ENCODE results near the gene ZNF606. TPM values are rescaled to one million over a fixed set of nuclear protein-coding genes. Genes with fewer than 3 reads are reported as not detected.

The ZNF606 gene
- total and polyA plus RNA-seq, 10 of the 15 experiments (the other 5 are each of a cell fraction or from before 2014, with no cell fraction given), result 2.2 to 10.6 (median 7.6) TPM

GRCh38 chr19:58021541-58022282, 19.1 kb upstream of the ZNF606 start:
- Histone ChIP-seq H3K4me1 (ENCODE audit: control insufficient read depth, insufficient read depth, low read length) (no peaks in the 10 kb centered on the region), H3K27ac (ENCODE audit: control insufficient read depth, insufficient read depth) (no peak overlapping the region), H4K20me1 (ENCODE audit: control insufficient read depth, insufficient read depth) (no peaks in the 10 kb centered on the region), H3K79me2 (ENCODE audit: control insufficient read depth, insufficient read depth, low read length) (no peaks in the 10 kb centered on the region), H3K9ac (ENCODE audit: control insufficient read depth, insufficient read depth, low read length) (no peak overlapping the region), H3K27me3 (replicated peaks in 1 of 2; ENCODE audit: control insufficient read depth in 2 of 2, insufficient read depth in 2 of 2, low read length in 1 of 2) (no peaks in the 10 kb centered on the region), H3K4me2 (ENCODE audit: control insufficient read depth, insufficient read depth) (no peak overlapping the region), H3K4me3 (no peak overlapping the region), H3K9me3 (replicated peaks; ENCODE audit: control insufficient read depth, insufficient read depth, low read length) (no peaks in the 10 kb centered on the region; the same call in 1 of the 3 replicates), H3K36me3 (ENCODE audit: control insufficient read depth in 2 of 2, insufficient read depth in 2 of 2, low read length in 1 of 2) (no peaks in the 10 kb centered on the region), H2AFZ (ENCODE audit: control insufficient read depth, low read depth, low read length) (no peak overlapping the region)
- intact Hi-C loops (cut with micrococcal nuclease; ENCODE audit: unreplicated experiment) (no loop called here), in situ Hi-C loops (cut with MboI) (no loop called here)
- ChIA-PET POLR2A (no interaction called here), SMC1A (ENCODE audit: uncharacterized antibody, unreplicated experiment) (no interaction called here), RAD21 (ENCODE audit: unreplicated experiment) (no interaction called here), CTCF (no interaction called here)
- TF ChIP-seq GABPA (IDR thresholded peaks at IDR 0.05; ENCODE audit: low read depth) (no peak), CTCF (IDR thresholded peaks at IDR 0.05 in 2 of 3, conservative IDR thresholded peaks at IDR 0.05 in 1 of 3; ENCODE audit: control insufficient read depth in 2 of 3, extremely low read depth in 1 of 3, insufficient read depth in 1 of 3, low read depth in 3 of 3, low read length in 3 of 3) (peak in 2 of 3 experiments; percentile 14 to 30; a peak in 2 of 6 replicates), SMAD5 (IDR thresholded peaks at IDR 0.05; ENCODE audit: low read depth) (no peak), SREBF2 (IDR thresholded peaks at IDR 0.05; ENCODE audit: low read length) (no peak), EP300 (IDR thresholded peaks at IDR 0.05; ENCODE audit: borderline replicate concordance in 1 of 2, control insufficient read depth in 1 of 2, low read depth in 2 of 2, low read length in 2 of 2) (no peak), RAD21 (IDR thresholded peaks at IDR 0.05; ENCODE audit: insufficient read depth, low read depth, low read length) (peak; percentile 30; the same call in 1 of the 2 replicates), ETV6 (conservative IDR thresholded peaks at IDR 0.05 in 1 of 2, IDR thresholded peaks at IDR 0.05 in 1 of 2; ENCODE audit: borderline replicate concordance in 1 of 2, low read depth in 1 of 2) (no peak)
- no peak for FAIRE-seq
- ATAC-seq, result peak; percentile 47; the same call in 2 of the 3 replicates
- no TSS peak for BruUV-seq (replicated peaks)
- WGBS (ENCODE audit: insufficient coverage, insufficient replicate concordance, low lambda C conversion rate, missing lambda C conversion rate), result 50% methylated on average over 30 of the region's 30 CpGs
- DNase-seq (ENCODE audit: low read depth, low spot score), result no peak

Data from GM12878 (cell line).